ENCODE data around the gene GPC6.

DNA sequence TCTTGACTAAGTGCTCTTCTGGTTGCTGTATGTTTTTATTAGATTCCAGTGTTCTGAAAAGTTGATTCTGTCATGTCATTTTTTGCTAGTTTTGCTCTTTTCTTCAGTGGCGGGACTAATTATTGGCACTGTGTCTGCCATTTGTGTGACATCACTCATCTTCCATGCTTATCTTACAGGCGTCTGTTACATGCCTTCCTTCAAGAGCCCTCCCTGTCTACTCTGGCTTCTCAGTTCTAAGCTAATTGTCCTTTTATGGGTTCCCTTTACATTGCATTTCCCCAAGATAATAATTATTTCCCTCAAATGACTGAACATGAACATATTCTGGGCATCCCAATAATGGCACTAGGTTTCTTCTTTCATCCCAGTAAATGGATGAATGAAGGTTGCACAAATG is 793.8 kb downstream of the GPC6 start:
- TF ChIP-seq EZH2 (IDR thresholded peaks at IDR 0.05) (no peak), POLR2A (IDR thresholded peaks at IDR 0.05; ENCODE audit: borderline replicate concordance, extremely low read depth, insufficient read depth, insufficient read length) (no peak), ELF1 (IDR thresholded peaks at IDR 0.05; ENCODE audit: borderline replicate concordance, low read depth) (no peak)
- TF ChIP-seq, protein P1, sequence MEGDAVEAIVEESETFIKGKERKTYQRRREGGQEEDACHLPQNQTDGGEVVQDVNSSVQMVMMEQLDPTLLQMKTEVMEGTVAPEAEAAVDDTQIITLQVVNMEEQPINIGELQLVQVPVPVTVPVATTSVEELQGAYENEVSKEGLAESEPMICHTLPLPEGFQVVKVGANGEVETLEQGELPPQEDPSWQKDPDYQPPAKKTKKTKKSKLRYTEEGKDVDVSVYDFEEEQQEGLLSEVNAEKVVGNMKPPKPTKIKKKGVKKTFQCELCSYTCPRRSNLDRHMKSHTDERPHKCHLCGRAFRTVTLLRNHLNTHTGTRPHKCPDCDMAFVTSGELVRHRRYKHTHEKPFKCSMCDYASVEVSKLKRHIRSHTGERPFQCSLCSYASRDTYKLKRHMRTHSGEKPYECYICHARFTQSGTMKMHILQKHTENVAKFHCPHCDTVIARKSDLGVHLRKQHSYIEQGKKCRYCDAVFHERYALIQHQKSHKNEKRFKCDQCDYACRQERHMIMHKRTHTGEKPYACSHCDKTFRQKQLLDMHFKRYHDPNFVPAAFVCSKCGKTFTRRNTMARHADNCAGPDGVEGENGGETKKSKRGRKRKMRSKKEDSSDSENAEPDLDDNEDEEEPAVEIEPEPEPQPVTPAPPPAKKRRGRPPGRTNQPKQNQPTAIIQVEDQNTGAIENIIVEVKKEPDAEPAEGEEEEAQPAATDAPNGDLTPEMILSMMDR (IDR thresholded peaks at IDR 0.05 in 2 of 3, conservative IDR thresholded peaks at IDR 0.05 in 1 of 3; ENCODE audit: borderline replicate concordance in 1 of 3, insufficient read depth in 1 of 3, low read depth in 2 of 3, low read length in 2 of 3): no peak
